DND-41 (cell line): ENCODE results near the gene SORT1.

Source experiments
- EZH2 ChIP-seq: IDR thresholded peaks from 3 replicates; pipeline ENCODE4 v1.6.1; 2012; ENCODE audit warnings: borderline replicate concordance, low read depth, mild to moderate bottlenecking, moderate library complexity, low read length, inconsistent platforms; ENCODE audit not compliant: severe bottlenecking
- TF ChIP-seq, protein P1 (sequence below): IDR thresholded peaks from 2 replicates; pipeline ENCODE4 v1.5.1; 2012; ENCODE audit warnings: borderline replicate concordance, low read length, moderate library complexity, mild to moderate bottlenecking; ENCODE audit not compliant: poor library complexity, severe bottlenecking; ENCODE audit errors: extremely low read depth

DNA sequence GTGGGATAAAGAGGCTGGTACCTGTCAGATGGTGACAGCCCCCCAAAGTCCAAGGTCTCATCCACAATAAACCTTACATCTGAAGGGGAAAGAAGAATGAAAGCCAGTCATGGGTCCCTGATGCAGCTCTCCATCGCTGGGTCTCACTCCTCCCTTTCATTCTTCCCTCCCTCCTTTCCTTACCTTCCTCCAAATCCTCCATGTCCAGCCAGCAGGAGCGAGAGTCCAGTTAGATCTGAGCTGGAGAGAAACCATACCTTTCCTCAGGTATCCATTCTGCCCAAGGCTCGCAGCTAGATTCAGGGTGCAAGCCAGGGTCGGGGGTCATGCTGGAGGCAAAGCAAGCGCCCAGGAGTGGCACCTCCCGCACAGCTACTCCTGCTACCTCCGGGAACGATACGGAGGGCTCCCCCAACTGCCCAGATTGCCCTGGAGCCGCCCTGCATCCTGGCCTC, 115.2 kb downstream of the SORT1 start:
- TF ChIP-seq, protein P1, sequence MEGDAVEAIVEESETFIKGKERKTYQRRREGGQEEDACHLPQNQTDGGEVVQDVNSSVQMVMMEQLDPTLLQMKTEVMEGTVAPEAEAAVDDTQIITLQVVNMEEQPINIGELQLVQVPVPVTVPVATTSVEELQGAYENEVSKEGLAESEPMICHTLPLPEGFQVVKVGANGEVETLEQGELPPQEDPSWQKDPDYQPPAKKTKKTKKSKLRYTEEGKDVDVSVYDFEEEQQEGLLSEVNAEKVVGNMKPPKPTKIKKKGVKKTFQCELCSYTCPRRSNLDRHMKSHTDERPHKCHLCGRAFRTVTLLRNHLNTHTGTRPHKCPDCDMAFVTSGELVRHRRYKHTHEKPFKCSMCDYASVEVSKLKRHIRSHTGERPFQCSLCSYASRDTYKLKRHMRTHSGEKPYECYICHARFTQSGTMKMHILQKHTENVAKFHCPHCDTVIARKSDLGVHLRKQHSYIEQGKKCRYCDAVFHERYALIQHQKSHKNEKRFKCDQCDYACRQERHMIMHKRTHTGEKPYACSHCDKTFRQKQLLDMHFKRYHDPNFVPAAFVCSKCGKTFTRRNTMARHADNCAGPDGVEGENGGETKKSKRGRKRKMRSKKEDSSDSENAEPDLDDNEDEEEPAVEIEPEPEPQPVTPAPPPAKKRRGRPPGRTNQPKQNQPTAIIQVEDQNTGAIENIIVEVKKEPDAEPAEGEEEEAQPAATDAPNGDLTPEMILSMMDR = no peak
- no peak for TF ChIP-seq EZH2
